Ovary (tissue), 9 donors: ENCODE measurements around the gene TMEM184C. TPM values are rescaled to one million over a fixed set of nuclear protein-coding genes. Genes with fewer than 3 reads are reported as not detected.

Experiments
- DNase-seq, 5 donors: peaks; one replicate each; pipeline ENCODE4 v3.0.0-alpha.2; 2019 to 2020
- H3K27ac ChIP-seq, 2 donors: fragments of 200-600 bp; one replicate each; pipeline versions ENCODE4 v1.5.1 to v1.8.0; 2019 to 2022
- H3K27me3 ChIP-seq: fragments of 200-600 bp; one replicate; pipeline ENCODE4 v1.8.0; 2022
- H3K36me3 ChIP-seq: fragments of 200-600 bp; sonication (generic); one replicate; pipeline ENCODE4 v1.5.1; 2019
- H3K4me1 ChIP-seq: one replicate; pipeline ENCODE4 v1.8.1; 2013; ENCODE audit warnings: mild to moderate bottlenecking, moderate library complexity; ENCODE audit not compliant: insufficient read depth
- H3K4me3 ChIP-seq: fragments of 200-600 bp; sonication (generic); one replicate; pipeline ENCODE4 v1.5.1; 2017
- H3K9me3 ChIP-seq, 2 donors: fragments of 200-600 bp in 1 of 2; sonication (generic) in 1 of 2; one replicate each; pipeline versions ENCODE4 v1.5.1 to v1.8.1; 2013 to 2019; ENCODE audit warnings: mild to moderate bottlenecking in 1 of 2, moderate library complexity in 1 of 2
- CTCF ChIP-seq, 3 donors: fragments of 450-650 bp in 2 of 3; fragments of 200-600 bp in 1 of 3; IDR thresholded peaks; one replicate each; pipeline versions ENCODE4 v1.5.1 to v1.8.0; 2016 to 2022; ENCODE audit warnings: antibody characterized with exemption in 3 of 3, mild to moderate bottlenecking in 1 of 3
- EP300 ChIP-seq: sonication (generic); formaldehyde crosslinking; IDR thresholded peaks from one replicate; pipeline ENCODE4 v1.6.1; 2017; ENCODE audit warnings: antibody characterized with exemption
- POLR2A ChIP-seq: fragments of 450-650 bp; IDR thresholded peaks from one replicate; pipeline ENCODE4 v1.6.1; 2017; ENCODE audit warnings: antibody characterized with exemption, mild to moderate bottlenecking, moderate library complexity
- WGBS, 3 donors: extraction: QIAGEN DNeasy Blood & Tissue Kit in 1 of 3; methylation state at CpG; one replicate each; pipeline versions ENCODE4 v1.1.5 to v1.1.7; 2013 to 2017; 5-methylcytosine and 5-hydroxymethylcytosine counted together
- intact Hi-C, 4 donors: fragments of 100-400 bp; cut with DNase I; formaldehyde crosslinking; loops; one replicate each; pipeline versions ENCODE4 v1.11.0 to v1.15.1; 2022 to 2023
- polyA plus RNA-seq, 2 donors: library from polyadenylated mRNA; stranded (reverse); fragments of 200-250 nt in 1 of 2; fragments of 350-450 nt in 1 of 2; fragmentation: Illumina TruSeq in 1 of 2; extraction: RNeasy Lipid Tissue Mini Kit (QIAGEN cat#74804) in 1 of 2; gene quantifications; one replicate each; pipeline ENCODE4 v1.2.3, GENCODE V29; 2013 to 2014
- total RNA-seq, 7 donors: library from RNA; depleted of rRNA in 2 of 7; stranded (reverse); fragments of >200 nt in 2 of 7; fragmentation: NEBNext Ultra II Directional in 3 of 7; extraction: Animal tissue kit (Norgen Biotek cat#: 25700) in 3 of 7; gene quantifications; one replicate each; pipeline versions ENCODE4 v1.1.0 to v1.2.4, GENCODE V29; 2016 to 2023
- donor health status: DM: no; HTN: no; CAD: no; lungs with moderate emphysema.
- donor health status: DM: no; HTN: no; CAD: no.
- donor health status: Bipolar disorder and iron deficiency.
- donor health status: DM: yes; HTN: yes; CAD: no.
- donor health status: DM: no; HTN: no; CAD: no.
- donor health status: DM: yes; HTN: yes; CAD: no.

The TMEM184C gene
- total and polyA plus RNA-seq, 9 donors: 12.9 to 32.0 (median 27.6) TPM

GRCh38 chr4:147594578-147594977, 22.6 kb upstream of the TMEM184C start:
- intact Hi-C loops: loop anchor here in 2 of 4 donors (5.0 kb wide), 1 partner anchor 482 kb away; no protein-coding TSS in a partner anchor
- no peak overlapping the region for H3K27ac ChIP-seq
- no peak for TF ChIP-seq POLR2A
- TF ChIP-seq CTCF (IDR thresholded peaks at IDR 0.05): no peak
- TF ChIP-seq EP300: no peak
- H3K27me3 ChIP-seq: no peaks in the 10 kb centered on the region
- H3K4me1 ChIP-seq: peaks cover 5% of the 10 kb centered on the region
- no peak overlapping the region for H3K4me3 ChIP-seq
- no peaks in the 10 kb centered on the region for H3K9me3 ChIP-seq
- WGBS, 3 donors: 84 to 86% (median 85%) methylated on average over 2 of the region's 2 CpGs
- DNase-seq: no peak
- H3K36me3 ChIP-seq: no peaks in the 10 kb centered on the region

- TF ChIP-seq CTCF (IDR thresholded peaks at IDR 0.05): no peak
- no peak for TF ChIP-seq POLR2A
- TF ChIP-seq EP300: no peak
- DNase-seq: no peak
- no peak overlapping the region for H3K4me3 ChIP-seq
- H3K9me3 ChIP-seq: no peaks in the 10 kb centered on the region
- intact Hi-C loops: no loop called here
- H3K27me3 ChIP-seq: no peaks in the 10 kb centered on the region
- no peak overlapping the region for H3K27ac ChIP-seq
- WGBS, 3 donors: 72 to 83% (median 74%) methylated on average over 1 of the region's 1 CpG
- peaks cover 2% of the 10 kb centered on the region for H3K4me1 ChIP-seq
- H3K36me3 ChIP-seq: no peaks in the 10 kb centered on the region
These were observed 20.8 kb upstream of the TMEM184C start for GRCh38 chr4:147596377-147596776.

- no peak overlapping the region for H3K27ac ChIP-seq
- intact Hi-C loops: no loop called here
- no peaks in the 10 kb centered on the region for H3K36me3 ChIP-seq
- H3K4me1 ChIP-seq: peaks cover 2% of the 10 kb centered on the region
- no peak for TF ChIP-seq EP300
- no peak for TF ChIP-seq CTCF (IDR thresholded peaks at IDR 0.05)
- TF ChIP-seq POLR2A: no peak
- no peak overlapping the region for H3K4me3 ChIP-seq
- no peak for DNase-seq
- H3K9me3 ChIP-seq: no peaks in the 10 kb centered on the region
- H3K27me3 ChIP-seq: no peaks in the 10 kb centered on the region
- 0 to 50% (median 25%) methylated on average over 1 of the region's 1 CpG for WGBS, 3 donors
These were observed 20.2 kb upstream of the TMEM184C start for GRCh38 chr4:147596981-147597380.

- no peak for DNase-seq
- no peak for TF ChIP-seq EP300
- TF ChIP-seq POLR2A: no peak
- no peak for TF ChIP-seq CTCF (IDR thresholded peaks at IDR 0.05)
- intact Hi-C loops: no loop called here
These were observed 19.6 kb upstream of the TMEM184C start for GRCh38 chr4:147597561-147597960.

More at GRCh38 chr4:147597561-147597960, 19.6 kb upstream of the TMEM184C start:
- Histone ChIP-seq H3K27ac (no peak overlapping the region), H3K9me3 (no peaks in the 10 kb centered on the region), H3K36me3 (no peaks in the 10 kb centered on the region), H3K4me1 (peaks cover 2% of the 10 kb centered on the region), H3K27me3 (no peaks in the 10 kb centered on the region), H3K4me3 (no peak overlapping the region)
- WGBS, 3 donors: 72 to 78% (median 74%) methylated on average over 2 of the region's 2 CpGs
